Left lung (tissue), 10 donors: ENCODE data around the gene FKBP1A. TPM values are rescaled to one million over a fixed set of nuclear protein-coding genes. Genes with fewer than 3 reads are reported as not detected.

Source experiments
- ATAC-seq: fragments of 200-7000 bp; cut with Tn5 transposase; one replicate; pipeline ENCODE4 v1.9.1; 2020; ENCODE audit warnings: moderate library complexity
- DNase-seq, 4 donors: peaks; one replicate each; pipeline ENCODE4 v3.0.0-alpha.2; 2013 to 2020
- H3K27ac ChIP-seq, 2 donors: fragments of 200-600 bp; sonication (generic) in 1 of 2; one replicate each; pipeline versions ENCODE4 v1.5.0 to v1.8.0; 2020 to 2021
- H3K27me3 ChIP-seq, 2 donors: fragments of 200-600 bp; sonication (generic) in 1 of 2; one replicate each; pipeline versions ENCODE4 v1.5.0 to v1.8.0; 2020 to 2021
- H3K36me3 ChIP-seq, 2 donors: fragments of 200-600 bp; sonication (generic) in 1 of 2; one replicate each; pipeline versions ENCODE4 v1.5.0 to v1.8.0; 2020 to 2021
- H3K4me1 ChIP-seq, 2 donors: fragments of 200-600 bp; one replicate each; pipeline ENCODE4 v1.8.0; 2021
- H3K4me3 ChIP-seq, 2 donors: fragments of 200-600 bp; sonication (generic) in 1 of 2; one replicate each; pipeline versions ENCODE4 v1.5.0 to v1.8.0; 2020 to 2021; ENCODE audit warnings: mild to moderate bottlenecking in 1 of 2
- H3K9me3 ChIP-seq, 2 donors: fragments of 200-600 bp; sonication (generic) in 1 of 2; one replicate each; pipeline versions ENCODE4 v1.5.0 to v1.8.0; 2020 to 2021
- CTCF ChIP-seq, 2 donors: fragments of 200-600 bp; sonication (generic) in 1 of 2; IDR thresholded peaks; one replicate each; pipeline versions ENCODE4 v1.5.0 to v1.8.0; 2021; ENCODE audit warnings: antibody characterized with exemption in 2 of 2
- intact Hi-C, 2 donors: fragments of 100-400 bp; cut with DNase I; formaldehyde crosslinking; loops; one replicate each; pipeline versions ENCODE4 v1.11.2 to v1.14.2; 2022
- polyA plus RNA-seq, 6 donors: library from polyadenylated mRNA; unstranded; fragments of 120-200 nt; gene quantifications; one replicate each; pipeline ENCODE4 v1.2.1, GENCODE V29; 2013; ENCODE audit not compliant: insufficient read length in 6 of 6
- total RNA-seq, 2 donors: library from RNA; stranded (reverse); fragmentation: NEBNext Ultra II Directional; extraction: Animal tissue kit (Norgen Biotek cat#: 25700); gene quantifications; one replicate each; pipeline ENCODE4 v1.2.1, GENCODE V29; 2021
- donor health status: DM: no; HTN: yes; CAD: no.
- donor health status: DM: no; HTN: no; CAD: no.

Gene FKBP1A
- total and polyA plus RNA-seq, 8 donors = 278 to 507 (median 439) TPM

GRCh38 chr20:1397710-1398109, 4.9 kb upstream of the FKBP1A start:
- H3K4me1 ChIP-seq = peaks cover 0 to 45% of the 10 kb centered on the region in 2 donors
- DNase-seq (no peak), ATAC-seq (no peak)
- H3K36me3 ChIP-seq = no peaks in the 10 kb centered on the region
- peaks cover 0 to 17% of the 10 kb centered on the region in 2 donors for H3K27me3 ChIP-seq
- TF ChIP-seq CTCF (IDR thresholded peaks at IDR 0.05) = peak in 1 of 2 donors; percentile 19
- no peak overlapping the region for H3K4me3 ChIP-seq
- no peaks in the 10 kb centered on the region for H3K9me3 ChIP-seq
- intact Hi-C loops = no loop called here
- peak overlapping the region in 1 of 2 donors; percentile 89 for H3K27ac ChIP-seq

- Histone ChIP-seq H3K27me3 (peaks cover 0 to 17% of the 10 kb centered on the region in 2 donors), H3K4me1 (peaks cover 0 to 49% of the 10 kb centered on the region in 2 donors), H3K4me3 (no peak overlapping the region), H3K9me3 (no peaks in the 10 kb centered on the region), H3K36me3 (no peaks in the 10 kb centered on the region), H3K27ac (peak overlapping the region in 1 of 2 donors; percentile 89)
- DNase-seq (no peak), ATAC-seq (no peak)
- no peak for TF ChIP-seq CTCF (IDR thresholded peaks at IDR 0.05)
- intact Hi-C loops = no loop called here
Measured at GRCh38 chr20:1396702-1397101, 3.8 kb upstream of the FKBP1A start.

GRCh38 chr20:1396264-1396663, 3.4 kb upstream of the FKBP1A start:
- Histone ChIP-seq H3K9me3 (no peaks in the 10 kb centered on the region), H3K4me3 (no peak overlapping the region), H3K4me1 (peaks cover 0 to 53% of the 10 kb centered on the region in 2 donors), H3K36me3 (no peaks in the 10 kb centered on the region), H3K27ac (peak overlapping the region in 1 of 2 donors; percentile 89), H3K27me3 (peaks cover 0 to 17% of the 10 kb centered on the region in 2 donors)
- TF ChIP-seq CTCF (IDR thresholded peaks at IDR 0.05) = no peak
- ATAC-seq (no peak), DNase-seq (no peak)
- intact Hi-C loops = no loop called here

GRCh38 chr20:1394686-1395085, 1.8 kb upstream of the FKBP1A start:
- peaks cover 4 to 69% of the 10 kb centered on the region in 2 donors for H3K4me1 ChIP-seq
- no peaks in the 10 kb centered on the region for H3K36me3 ChIP-seq
- H3K4me3 ChIP-seq = no peak overlapping the region
- peaks cover 0 to 17% of the 10 kb centered on the region in 2 donors for H3K27me3 ChIP-seq
- ATAC-seq = no peak
- H3K27ac ChIP-seq = peak overlapping the region in 1 of 2 donors; percentile 89
- no peak for DNase-seq
- H3K9me3 ChIP-seq = no peaks in the 10 kb centered on the region
- no peak for TF ChIP-seq CTCF (IDR thresholded peaks at IDR 0.05)
- intact Hi-C loops = loop anchor here in 1 of 2 donors (5.0 kb wide), 1 partner anchor 72 kb away; no protein-coding TSS in a partner anchor

- Histone ChIP-seq H3K4me3 (peak overlapping the region in 1 of 2 donors; percentile 95), H3K36me3 (no peaks in the 10 kb centered on the region), H3K27ac (peak overlapping the region; percentile 85 to 89), H3K9me3 (no peaks in the 10 kb centered on the region), H3K4me1 (peaks cover 14 to 78% of the 10 kb centered on the region in 2 donors), H3K27me3 (peaks cover 0 to 11% of the 10 kb centered on the region in 2 donors)
- DNase-seq = no peak
- intact Hi-C loops = loop anchor here in 1 of 2 donors (5.0 kb wide), 1 partner anchor 71 kb away; no protein-coding TSS in a partner anchor
- no peak for TF ChIP-seq CTCF (IDR thresholded peaks at IDR 0.05)
- no peak for ATAC-seq
Measured at GRCh38 chr20:1393507-1393882, 641 bp upstream of the FKBP1A start.
